AG10803 (cell line): ENCODE measurements around the gene EDIL3.

Source experiments
- DNase-seq: peaks from one replicate; pipeline ENCODE4 v3.0.0; 2010; ENCODE audit warnings: low read depth
- H3K4me3 ChIP-seq: 2 replicates; pipeline ENCODE4 v1.5.1; 2011; ENCODE audit warnings: mild to moderate bottlenecking, low read length, control low read depth
- CTCF ChIP-seq: conservative IDR thresholded peaks from 2 replicates; pipeline ENCODE4 v1.5.1; 2011; ENCODE audit warnings: mild to moderate bottlenecking, low read length, control low read depth, inconsistent platforms

Gene EDIL3

DNA sequence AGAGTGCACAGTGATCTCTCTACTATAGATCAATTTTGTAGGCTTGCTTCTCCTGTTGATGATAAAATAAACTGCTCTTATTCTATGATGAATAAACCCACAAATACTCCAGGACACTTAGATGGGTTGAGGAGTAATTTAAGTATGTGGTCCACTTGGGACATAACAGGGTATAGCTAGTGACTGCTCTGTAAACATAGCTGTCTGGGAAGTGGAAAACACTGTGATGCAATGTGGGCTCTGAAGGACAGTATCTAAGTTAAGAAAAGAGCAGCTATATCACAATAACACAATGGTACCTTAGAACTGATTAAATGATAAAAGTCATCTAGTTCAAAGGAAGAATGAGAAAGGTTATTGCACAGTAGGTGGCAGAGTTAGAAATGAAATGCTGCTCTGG, 369.7 kb downstream of the EDIL3 start:
- DNase-seq: no peak
- H3K4me3 ChIP-seq: no peak overlapping the region
- TF ChIP-seq CTCF: no peak

- DNase-seq: no peak
- no peak for TF ChIP-seq CTCF
- no peak overlapping the region for H3K4me3 ChIP-seq
These were observed 390.9 kb downstream of the EDIL3 start for GRCh38 chr5:83993803-83994202.

DNA sequence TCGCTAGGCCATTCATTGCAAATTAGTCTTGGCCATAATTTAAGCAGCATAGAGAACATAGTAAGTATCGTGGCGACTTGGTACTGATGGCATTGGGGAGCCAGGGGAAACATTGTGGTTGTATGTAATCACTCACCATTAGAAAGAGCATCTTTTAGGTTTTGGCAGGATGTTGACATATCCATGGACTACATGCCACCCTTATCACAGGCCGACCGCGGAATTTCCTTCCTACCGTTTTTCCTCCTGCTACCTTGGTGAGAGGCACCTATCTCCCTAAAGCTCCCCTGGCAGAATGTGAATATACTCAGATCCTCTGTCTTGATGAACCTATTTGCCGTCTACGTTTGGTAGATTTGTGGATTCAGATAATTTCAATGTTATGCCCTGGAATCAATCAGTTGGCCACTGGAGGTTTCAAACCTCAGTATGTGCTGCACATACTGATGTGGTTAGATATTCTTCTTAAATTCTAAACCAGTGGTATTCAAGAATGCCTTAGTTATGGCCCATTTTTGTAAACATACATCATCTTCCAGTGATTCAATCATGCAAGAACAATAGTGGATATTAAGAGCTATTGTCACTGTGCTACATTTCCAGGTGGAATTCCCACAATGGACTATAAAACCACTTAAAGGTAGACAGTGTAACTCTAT, 393.0 kb downstream of the EDIL3 start:
- TF ChIP-seq CTCF: no peak
- DNase-seq: peak; percentile 28
- H3K4me3 ChIP-seq: no peak overlapping the region

GRCh38 chr5:83988293-83988685, 396.4 kb downstream of the EDIL3 start:
- no peak for TF ChIP-seq CTCF
- DNase-seq: no peak
- no peak overlapping the region for H3K4me3 ChIP-seq

- no peak for TF ChIP-seq CTCF
- no peak overlapping the region for H3K4me3 ChIP-seq
- no peak for DNase-seq
These were observed 397.0 kb downstream of the EDIL3 start for GRCh38 chr5:83987513-83988292.

- DNase-seq: no peak
- H3K4me3 ChIP-seq: no peak overlapping the region
- no peak for TF ChIP-seq CTCF
These were observed 400.8 kb downstream of the EDIL3 start for GRCh38 chr5:83983852-83984251.
